Activated naive CD8-positive, alpha-beta T cell treated with anti-CD3 and anti-CD28 coated beads, Interleukin-2, amount 10 ng/mL, durations not matched to agents 7 days and 5 days (primary cell): ENCODE measurements around the gene GPR61. TPM values are rescaled to one million over a fixed set of nuclear protein-coding genes. Genes with fewer than 3 reads are reported as not detected.

ENCODE experiments used
- total RNA-seq, 2 experiments: library from RNA; stranded (reverse); gene quantifications; one replicate each; pipeline ENCODE4 v1.2.3, GENCODE V29; 2021

The GPR61 gene
- total RNA-seq, 2 experiments from 2014 or later, result 0.39 TPM; not detected in 1

Other genes with a start within 250 kb of the GPR61 start
- gene MYBPHL, start 232.9 kb upstream of the GPR61 start, total RNA-seq, result not detected
- gene SORT1, start 142.0 kb upstream of the GPR61 start, total RNA-seq, result 10 to 100 TPM in 1 of 2 experiments, 1 to 10 TPM in 1; 6.5 to 11.0 TPM
- 100 to 1,000 TPM; 135 TPM for gene PSMA5, start 113.4 kb upstream of the GPR61 start, total RNA-seq
- not detected for gene SYPL2, start 73.3 kb upstream of the GPR61 start, total RNA-seq
- gene ATXN7L2, start 56.0 kb upstream of the GPR61 start, total RNA-seq, result 10 to 100 TPM; 10.4 to 12.4 TPM
- gene CYB561D1, start 45.8 kb upstream of the GPR61 start, total RNA-seq, result 10 to 100 TPM; 24.3 to 25.1 TPM
- 1 to 10 TPM; 8.2 to 9.4 TPM for gene AMIGO1, start 30.1 kb upstream of the GPR61 start, total RNA-seq
- 1 to 10 TPM; 8.0 to 8.2 TPM for gene GNAI3, start 8.7 kb downstream of the GPR61 start, total RNA-seq
- gene GNAT2, start 79.7 kb downstream of the GPR61 start, total RNA-seq, result under 1 TPM in 1 of 2 experiments, not detected in 1; 0.22 TPM
- gene AMPD2, start 80.0 kb downstream of the GPR61 start, total RNA-seq, result 100 to 1,000 TPM; 114 to 122 TPM
- 1 to 10 TPM; 5.3 to 5.9 TPM for gene GSTM4, start 116.2 kb downstream of the GPR61 start, total RNA-seq
- gene GSTM2, start 128.2 kb downstream of the GPR61 start, total RNA-seq, result 10 to 100 TPM; 16.8 to 17.3 TPM
- gene GSTM1, start 147.9 kb downstream of the GPR61 start, total RNA-seq, result not detected
- gene GSTM5, start 172.4 kb downstream of the GPR61 start, total RNA-seq, result not detected
- 1 to 10 TPM; 5.0 TPM for gene GSTM3, start 201.2 kb downstream of the GPR61 start, total RNA-seq
- gene EPS8L3, start 224.1 kb downstream of the GPR61 start, total RNA-seq, result not detected